ENCODE data around the gene JMJD8. TPM values are rescaled to one million over a fixed set of nuclear protein-coding genes. Genes with fewer than 3 reads are reported as not detected.

The JMJD8 gene
- total and polyA plus RNA-seq, 9 of the 15 experiments (the other 6 are each of a cell fraction or from before 2014, with no cell fraction given) = 1.2 to 50.6 (median 29.3) TPM

DNA sequence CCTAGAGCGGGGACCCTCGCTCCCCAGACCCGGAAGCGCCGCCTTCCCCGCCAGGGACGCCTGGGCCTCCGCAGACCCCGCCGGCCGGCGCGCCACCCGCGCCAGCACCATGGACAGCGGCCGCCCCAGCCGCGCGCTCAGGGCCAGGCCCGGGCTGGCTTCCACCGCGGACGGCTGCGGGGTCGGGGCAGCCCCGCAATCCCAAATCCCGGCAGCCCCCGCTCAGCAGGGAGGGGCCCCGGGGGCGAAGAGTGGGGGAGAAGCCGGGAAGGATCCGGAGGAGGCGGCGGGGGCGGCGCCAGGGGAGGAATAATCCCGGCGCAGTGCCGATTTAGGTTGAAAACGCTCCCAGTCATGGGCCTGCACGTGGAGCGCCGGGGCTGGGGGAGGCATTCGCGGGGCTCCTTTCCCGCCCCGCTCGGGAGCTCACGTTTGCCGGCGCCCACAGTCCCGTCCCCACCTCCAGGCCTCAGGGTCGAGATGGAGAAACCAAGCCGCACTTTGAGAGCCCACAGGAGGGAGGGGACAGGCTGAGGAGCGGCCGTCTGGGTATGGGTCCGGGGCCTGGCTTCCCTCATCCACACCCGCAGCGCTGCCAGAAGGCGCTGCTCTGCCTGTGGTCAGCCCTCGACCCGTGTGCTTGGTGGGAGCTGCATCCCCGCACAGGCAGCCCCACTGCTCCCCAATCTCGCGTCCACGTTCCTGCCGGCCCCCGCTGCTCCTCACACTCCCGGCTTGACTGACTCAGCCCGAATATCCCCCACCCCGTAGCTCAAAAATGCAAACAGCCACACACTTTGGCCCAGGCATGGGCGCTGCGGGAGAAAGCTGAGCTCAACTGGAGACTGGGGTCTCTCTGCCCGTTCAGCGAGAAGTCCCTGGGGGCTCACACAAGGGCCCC lies 16.8 kb upstream of the JMJD8 start (continued):
- TF ChIP-seq ZNF280B (CRISPR knock-in tag; IDR thresholded peaks at IDR 0.05) (no peak), CTCFL (IDR thresholded peaks at IDR 0.05; ENCODE audit: borderline replicate concordance, insufficient read depth, low read depth, low read length, poor library complexity, severe bottlenecking) (no peak), SAP30 (IDR thresholded peaks at IDR 0.05; ENCODE audit: borderline replicate concordance, insufficient read depth, low read depth, low read length, poor library complexity, severe bottlenecking) (peak; percentile 46), ZNF766 (CRISPR knock-in tag; conservative IDR thresholded peaks at IDR 0.05) (no peak), GATAD2B (IDR thresholded peaks at IDR 0.05; ENCODE audit: borderline replicate concordance) (no peak), MTF1 (CRISPR knock-in tag; IDR thresholded peaks at IDR 0.05; ENCODE audit: borderline replicate concordance) (no peak), SLC30A9 (CRISPR knock-in tag; IDR thresholded peaks at IDR 0.05) (no peak)
- TF ChIP-seq, protein P1, sequence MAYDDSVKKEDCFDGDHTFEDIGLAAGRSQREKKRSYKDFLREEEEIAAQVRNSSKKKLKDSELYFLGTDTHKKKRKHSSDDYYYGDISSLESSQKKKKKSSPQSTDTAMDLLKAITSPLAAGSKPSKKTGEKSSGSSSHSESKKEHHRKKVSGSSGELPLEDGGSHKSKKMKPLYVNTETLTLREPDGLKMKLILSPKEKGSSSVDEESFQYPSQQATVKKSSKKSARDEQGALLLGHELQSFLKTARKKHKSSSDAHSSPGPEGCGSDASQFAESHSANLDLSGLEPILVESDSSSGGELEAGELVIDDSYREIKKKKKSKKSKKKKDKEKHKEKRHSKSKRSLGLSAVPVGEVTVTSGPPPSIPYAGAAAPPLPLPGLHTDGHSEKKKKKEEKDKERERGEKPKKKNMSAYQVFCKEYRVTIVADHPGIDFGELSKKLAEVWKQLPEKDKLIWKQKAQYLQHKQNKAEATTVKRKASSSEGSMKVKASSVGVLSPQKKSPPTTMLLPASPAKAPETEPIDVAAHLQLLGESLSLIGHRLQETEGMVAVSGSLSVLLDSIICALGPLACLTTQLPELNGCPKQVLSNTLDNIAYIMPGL (CRISPR knock-in tag; IDR thresholded peaks at IDR 0.05) = 0 out of 2 replicates have a peak, but pooled peaks have one; percentile 52
- TF ChIP-seq, protein P2, sequence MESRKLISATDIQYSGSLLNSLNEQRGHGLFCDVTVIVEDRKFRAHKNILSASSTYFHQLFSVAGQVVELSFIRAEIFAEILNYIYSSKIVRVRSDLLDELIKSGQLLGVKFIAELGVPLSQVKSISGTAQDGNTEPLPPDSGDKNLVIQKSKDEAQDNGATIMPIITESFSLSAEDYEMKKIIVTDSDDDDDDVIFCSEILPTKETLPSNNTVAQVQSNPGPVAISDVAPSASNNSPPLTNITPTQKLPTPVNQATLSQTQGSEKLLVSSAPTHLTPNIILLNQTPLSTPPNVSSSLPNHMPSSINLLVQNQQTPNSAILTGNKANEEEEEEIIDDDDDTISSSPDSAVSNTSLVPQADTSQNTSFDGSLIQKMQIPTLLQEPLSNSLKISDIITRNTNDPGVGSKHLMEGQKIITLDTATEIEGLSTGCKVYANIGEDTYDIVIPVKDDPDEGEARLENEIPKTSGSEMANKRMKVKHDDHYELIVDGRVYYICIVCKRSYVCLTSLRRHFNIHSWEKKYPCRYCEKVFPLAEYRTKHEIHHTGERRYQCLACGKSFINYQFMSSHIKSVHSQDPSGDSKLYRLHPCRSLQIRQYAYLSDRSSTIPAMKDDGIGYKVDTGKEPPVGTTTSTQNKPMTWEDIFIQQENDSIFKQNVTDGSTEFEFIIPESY (CRISPR knock-in tag; IDR thresholded peaks at IDR 0.05) = peak; percentile 66; the same call in 1 of the 2 replicates

All from K562 (cell line).